Jurkat, Clone E6-1 (cell line): ENCODE data around the gene IPO4.

Source experiments
- DNase-seq: peaks from one replicate; pipeline ENCODE4 v3.0.0-alpha.2; 2011; ENCODE audit warnings: low read depth, low spot score
- H3K4me3 ChIP-seq: 2 replicates; pipeline ENCODE4 v1.5.1; 2011; ENCODE audit warnings: mild to moderate bottlenecking, low read length, control low read depth, moderate library complexity

The IPO4 gene

DNA sequence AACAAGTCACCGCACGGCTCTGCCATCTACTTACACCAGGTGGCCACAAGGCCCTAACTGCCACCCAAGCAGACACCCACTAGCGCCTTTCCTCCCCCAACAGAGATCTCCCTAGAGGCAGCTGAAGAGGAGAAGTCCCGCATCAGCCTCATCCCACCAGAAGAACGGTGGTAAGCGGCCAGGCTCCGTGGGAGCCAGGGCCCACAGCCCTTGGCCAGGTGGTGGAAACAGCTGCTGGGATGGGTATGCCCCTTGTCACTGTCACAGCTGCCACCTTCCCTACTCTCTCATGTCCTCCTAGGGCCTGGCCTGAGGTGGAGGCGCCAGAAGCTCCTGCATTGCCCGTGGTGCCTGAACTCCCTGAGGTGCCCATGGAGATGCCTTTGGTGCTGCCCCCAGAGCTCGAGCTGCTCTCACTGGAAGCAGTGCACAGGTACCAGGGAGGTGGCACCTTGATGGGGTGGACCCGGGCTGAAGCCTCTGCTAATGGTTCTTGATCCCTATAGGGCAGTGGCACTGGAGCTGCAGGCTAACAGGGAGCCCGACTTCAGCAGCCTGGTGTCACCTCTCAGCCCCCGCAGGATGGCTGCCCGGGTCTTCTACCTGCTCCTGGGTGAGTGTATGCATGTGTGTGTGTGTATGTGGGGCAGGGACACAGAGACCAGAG is 9.2 kb downstream of the IPO4 start:
- DNase-seq: no peak
- H3K4me3 ChIP-seq: no peak overlapping the region

DNA sequence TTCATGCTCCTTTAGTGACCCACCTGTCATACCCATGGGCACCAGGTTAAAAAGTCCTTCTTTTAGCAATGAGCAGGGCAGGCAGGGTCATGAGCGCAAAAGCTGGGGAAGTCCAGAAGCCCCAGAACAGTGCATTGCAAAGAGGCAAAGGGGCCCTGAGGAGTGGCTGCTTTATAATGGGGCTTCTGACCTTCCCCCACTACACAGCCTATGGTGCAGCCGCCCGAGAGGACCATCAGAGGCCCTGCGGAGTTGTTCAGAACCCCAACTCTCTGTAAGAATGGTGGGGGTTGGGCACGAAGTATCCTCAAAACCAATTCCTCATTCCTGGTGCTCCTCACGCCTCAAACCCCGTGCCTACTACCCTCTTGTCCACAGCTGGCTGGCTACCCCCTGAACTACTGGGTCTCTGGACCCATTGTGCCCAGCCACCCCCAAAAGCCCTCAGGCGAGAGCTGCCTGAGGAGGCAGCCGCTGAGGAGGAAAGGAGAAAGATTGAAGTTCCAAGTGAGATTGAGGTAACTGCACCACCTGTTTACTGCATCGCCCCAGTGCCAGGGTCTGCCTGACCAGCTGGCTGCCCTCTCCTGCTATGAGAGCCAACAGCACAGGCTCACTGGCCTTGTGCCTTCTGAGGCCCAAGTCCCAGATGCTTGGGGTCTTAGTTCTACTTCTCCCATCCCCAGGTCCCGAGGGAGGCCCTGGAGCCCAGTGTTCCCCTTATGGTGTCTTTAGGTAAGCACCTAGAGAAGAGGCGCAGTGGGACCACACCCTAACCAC is 10.0 kb downstream of the IPO4 start:
- H3K4me3 ChIP-seq: no peak overlapping the region
- no peak for DNase-seq

DNA sequence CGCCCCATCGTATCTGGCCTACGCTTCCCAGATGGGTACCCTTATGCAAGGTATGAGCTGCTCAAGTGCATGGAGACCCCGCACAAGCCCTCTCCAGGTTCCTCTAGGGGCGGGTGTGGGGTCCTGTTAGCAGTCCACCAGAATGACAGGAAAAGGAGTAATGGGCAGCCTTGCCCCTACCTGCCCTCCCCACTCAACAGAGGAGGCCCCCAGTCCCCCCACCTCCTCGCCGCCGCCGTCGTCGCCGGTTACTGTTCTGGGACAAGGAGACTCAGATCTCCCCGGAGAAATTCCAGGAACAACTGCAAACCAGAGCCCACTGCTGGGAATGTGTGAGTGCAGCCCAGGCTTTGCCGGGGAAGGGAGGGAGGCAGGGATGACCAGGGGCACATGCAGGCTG is 10.7 kb downstream of the IPO4 start:
- no peak for DNase-seq
- no peak overlapping the region for H3K4me3 ChIP-seq

DNA sequence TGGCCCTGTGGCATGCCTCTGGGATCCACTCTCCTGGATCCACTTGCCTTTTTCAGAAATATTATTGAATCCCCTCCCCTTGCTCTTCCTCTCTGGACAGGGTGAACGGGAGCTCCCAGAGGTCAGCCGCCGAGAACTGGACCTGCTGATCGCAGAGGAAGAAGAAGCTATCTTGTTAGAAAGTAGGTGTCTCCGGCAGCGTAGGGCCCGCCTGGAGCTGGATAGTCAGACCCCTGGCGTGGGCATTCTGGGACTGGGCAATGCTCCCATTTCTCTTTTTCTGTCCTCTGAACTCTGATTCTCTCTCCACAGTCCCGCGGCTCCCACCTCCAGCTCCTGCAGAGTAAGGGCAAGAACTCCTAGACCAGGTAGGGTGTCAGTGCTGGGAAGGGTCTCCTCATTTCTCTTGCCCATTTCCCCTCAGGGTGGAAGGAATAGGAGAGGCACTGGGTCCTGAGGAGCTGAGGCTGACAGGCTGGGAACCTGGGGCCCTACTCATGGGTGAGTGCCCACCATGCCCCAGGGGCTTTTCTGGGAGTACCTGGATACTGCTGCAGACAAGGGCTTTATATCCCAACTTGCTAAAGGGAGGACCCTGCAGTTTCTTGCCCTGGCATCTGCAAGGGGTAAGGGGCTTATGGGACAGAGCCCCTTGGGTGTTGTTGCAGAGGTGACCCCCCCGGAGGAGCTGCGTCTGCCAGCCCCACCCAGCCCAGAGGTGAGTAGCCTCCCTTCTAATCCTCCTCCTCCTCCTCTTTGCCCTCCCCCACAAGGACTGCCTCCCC is 11.4 kb downstream of the IPO4 start:
- no peak for DNase-seq
- no peak overlapping the region for H3K4me3 ChIP-seq

- no peak overlapping the region for H3K4me3 ChIP-seq
- no peak for DNase-seq
Measured at GRCh38 chr14:24176599-24176998, 12.0 kb downstream of the IPO4 start.

- DNase-seq: no peak
- H3K4me3 ChIP-seq: no peak overlapping the region
Measured at GRCh38 chr14:24172871-24173281, 15.7 kb downstream of the IPO4 start.

DNA sequence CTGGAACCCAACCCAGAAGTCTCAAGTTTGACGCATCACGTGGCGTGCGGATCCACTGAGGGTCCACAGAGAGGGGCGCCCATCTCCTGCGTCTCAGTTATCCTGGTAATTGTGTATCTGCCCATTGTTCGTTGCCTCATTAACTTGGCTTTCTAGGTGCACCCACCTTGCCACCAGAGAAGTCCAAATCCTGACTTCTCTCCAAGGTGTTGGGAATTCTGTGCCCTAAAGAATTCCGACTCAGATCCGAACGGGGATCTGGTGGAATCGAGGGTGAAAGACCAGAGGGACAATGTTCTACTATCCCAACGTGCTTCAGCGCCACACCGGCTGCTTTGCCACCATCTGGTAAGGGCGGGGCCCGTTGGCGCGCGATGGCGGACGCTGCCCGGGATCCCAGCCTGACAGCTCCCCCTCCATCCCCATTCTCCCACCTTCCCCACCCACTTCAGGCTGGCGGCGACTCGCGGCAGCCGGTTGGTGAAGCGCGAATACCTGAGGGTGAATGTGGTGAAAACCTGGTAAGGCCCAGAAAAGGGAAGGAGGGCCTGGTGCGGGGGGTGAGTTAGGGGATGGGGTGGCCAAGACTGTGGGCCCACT is 16.3 kb downstream of the IPO4 start:
- no peak overlapping the region for H3K4me3 ChIP-seq
- no peak for DNase-seq

- H3K4me3 ChIP-seq: no peak within 1 kb of the TSS
- DNase-seq: no peak
Measured at GRCh38 chr14:24171422-24172260, 17.0 kb downstream of the IPO4 start, which contains the start of gene REC8. Gene REC8, plus strand, starts transcription at chr14:24172080. Its CDS starts 473 bp downstream, at chr14:24172553.

GRCh38 chr14:24167469-24168114 is 21.0 kb downstream of the IPO4 start:
- no peak overlapping the region for H3K4me3 ChIP-seq
- DNase-seq: no peak

- DNase-seq: no peak
- H3K4me3 ChIP-seq: no peak overlapping the region
Measured at GRCh38 chr14:24165785-24166184, 22.8 kb downstream of the IPO4 start.

GRCh38 chr14:24164518-24164991 is 24.1 kb downstream of the IPO4 start:
- no peak overlapping the region for H3K4me3 ChIP-seq
- DNase-seq: no peak

- DNase-seq: no peak
- no peak overlapping the region for H3K4me3 ChIP-seq
Measured at GRCh38 chr14:24162093-24162492, 26.5 kb downstream of the IPO4 start.

DNA sequence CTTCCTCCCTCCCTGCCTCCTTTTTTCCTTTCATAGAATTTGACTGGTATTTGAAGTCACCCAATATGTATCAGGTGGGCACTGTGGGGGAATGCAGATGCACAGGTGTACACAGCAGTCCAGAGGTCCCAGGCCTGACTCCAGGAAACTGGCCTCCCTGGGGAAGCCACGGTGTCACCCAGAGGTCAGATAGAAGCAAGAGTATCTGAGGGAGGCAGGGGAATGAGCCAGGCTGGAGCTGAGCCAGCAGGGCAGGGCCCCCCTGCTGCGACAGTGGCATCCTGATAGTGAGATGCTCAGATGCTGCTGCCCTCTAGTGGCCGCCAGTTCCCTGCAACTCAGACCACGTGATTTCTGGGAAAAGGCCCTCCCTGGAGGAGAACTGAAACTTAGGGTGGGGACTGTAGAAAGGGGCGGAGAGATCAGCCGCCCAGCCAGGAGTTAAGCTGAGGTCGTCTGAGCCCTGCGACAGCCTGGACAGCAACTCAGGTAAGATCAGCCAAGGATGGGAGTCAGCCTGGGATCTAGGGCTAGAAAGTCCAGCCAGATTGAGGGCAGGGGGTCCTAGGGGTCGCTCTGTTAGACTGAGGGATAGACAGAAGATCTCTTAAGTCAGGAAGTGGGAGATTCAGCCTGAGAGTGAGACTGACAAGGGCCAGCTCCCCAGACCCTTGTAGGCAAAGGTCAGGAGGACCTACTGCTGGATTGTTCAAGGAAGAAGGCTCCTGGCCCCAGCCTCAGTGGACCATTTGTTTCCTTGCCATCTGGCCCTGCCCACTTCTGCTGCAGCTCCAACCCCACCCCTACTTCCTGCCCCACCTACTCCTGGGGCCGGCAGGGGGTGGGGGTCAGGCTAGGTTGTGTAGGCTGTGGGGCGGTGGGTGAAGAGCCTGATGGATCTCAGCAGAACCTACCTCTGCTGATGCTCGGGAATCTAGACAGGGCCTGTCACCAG is 27.5 kb downstream of the IPO4 start, which contains the start of gene IRF9:
IRF9 (plus strand) TSS at position 416 of the 955 bp plus-strand sequence. CDS start 880 bp downstream, outside the sequence.
- peak within 1 kb of the TSS; percentile 67 for H3K4me3 ChIP-seq

DNA sequence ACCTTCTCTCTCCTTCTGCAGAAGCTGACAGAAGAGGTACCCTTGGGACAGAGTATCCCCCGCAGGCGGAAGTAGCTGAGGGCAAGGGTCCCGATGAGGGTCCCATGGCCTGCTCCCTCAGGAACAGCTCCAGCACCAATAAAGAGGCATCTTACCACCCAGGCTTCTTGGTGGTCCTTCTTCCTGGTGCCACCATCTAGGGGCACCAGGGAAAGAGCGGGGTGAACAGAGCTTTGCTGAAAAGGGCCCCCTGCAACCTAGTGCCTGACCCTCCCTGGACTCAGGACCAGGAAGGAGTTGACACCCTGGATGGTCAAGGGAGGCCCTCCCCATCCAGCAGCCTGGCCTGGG is 28.1 kb downstream of the IPO4 start:
- no peak for DNase-seq
- H3K4me3 ChIP-seq: no peak overlapping the region

More for the DNA sequence above, 27.5 kb downstream of the IPO4 start, which contains the start of gene IRF9:
- peak; percentile 93 for DNase-seq

- DNase-seq: no peak
- no peak overlapping the region for H3K4me3 ChIP-seq
Measured at GRCh38 chr14:24159777-24160498, 28.7 kb downstream of the IPO4 start.

DNA sequence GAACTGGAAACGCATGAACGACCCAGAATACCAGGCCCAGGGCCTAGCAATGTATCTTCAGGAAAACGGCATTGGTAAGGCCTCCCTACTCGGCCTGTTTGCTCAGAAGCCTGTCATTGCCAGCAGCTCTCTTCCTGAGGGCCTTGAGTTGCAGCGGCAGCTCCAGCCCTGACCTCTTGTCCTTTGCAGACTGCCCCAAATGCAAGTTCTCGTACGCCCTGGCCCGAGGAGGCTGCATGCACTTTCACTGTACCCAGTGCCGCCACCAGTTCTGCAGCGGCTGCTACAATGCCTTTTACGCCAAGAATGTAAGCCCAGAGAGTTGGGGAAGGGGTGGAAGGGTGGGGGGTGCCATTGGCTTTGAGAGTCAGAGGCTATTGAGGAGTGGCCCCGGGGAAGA is 31.3 kb downstream of the IPO4 start:
- no peak for DNase-seq

More for the DNA sequence above, 31.3 kb downstream of the IPO4 start:
- H3K4me3 ChIP-seq: no peak overlapping the region
